DOHH2 (cell line): ENCODE results near the gene RGS10.

ENCODE experiments used
- EZH2phosphoT487 ChIP-seq: fragments of 200-600 bp; sonication (generic); IDR thresholded peaks from 2 replicates; pipeline ENCODE4 v1.6.1; 2017; ENCODE audit warnings: borderline replicate concordance, mild to moderate bottlenecking, antibody characterized with exemption, low read length, moderate library complexity, mixed read lengths
- TF ChIP-seq, protein P1 (sequence below): fragments of 200-600 bp; sonication (generic); IDR thresholded peaks from one replicate; pipeline ENCODE4 v1.5.1; 2014; ENCODE audit warnings: antibody characterized with exemption, mild to moderate bottlenecking, low read depth, low read length; ENCODE audit not compliant: poor library complexity, severe bottlenecking

DNA sequence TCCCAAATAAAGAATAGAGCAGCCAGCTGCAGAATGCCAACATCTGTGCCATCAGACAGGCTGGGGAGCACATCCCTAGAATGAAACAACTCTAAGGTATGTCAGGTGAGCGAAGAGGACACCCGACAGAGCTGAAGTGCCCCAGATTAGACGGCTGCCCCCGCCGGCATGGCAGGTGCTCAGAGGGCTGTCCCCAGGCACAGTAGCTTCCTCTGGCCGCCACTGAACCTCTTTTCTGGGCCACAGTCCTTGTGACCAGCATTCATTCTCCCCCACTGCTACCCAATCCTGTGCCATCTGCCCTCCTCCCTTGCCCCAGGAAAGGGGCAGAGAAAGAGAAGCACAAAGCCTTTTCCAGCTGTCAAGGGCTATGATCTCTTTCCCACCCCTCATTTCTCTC is 41.7 kb downstream of the RGS10 start:
- TF ChIP-seq, protein P1, sequence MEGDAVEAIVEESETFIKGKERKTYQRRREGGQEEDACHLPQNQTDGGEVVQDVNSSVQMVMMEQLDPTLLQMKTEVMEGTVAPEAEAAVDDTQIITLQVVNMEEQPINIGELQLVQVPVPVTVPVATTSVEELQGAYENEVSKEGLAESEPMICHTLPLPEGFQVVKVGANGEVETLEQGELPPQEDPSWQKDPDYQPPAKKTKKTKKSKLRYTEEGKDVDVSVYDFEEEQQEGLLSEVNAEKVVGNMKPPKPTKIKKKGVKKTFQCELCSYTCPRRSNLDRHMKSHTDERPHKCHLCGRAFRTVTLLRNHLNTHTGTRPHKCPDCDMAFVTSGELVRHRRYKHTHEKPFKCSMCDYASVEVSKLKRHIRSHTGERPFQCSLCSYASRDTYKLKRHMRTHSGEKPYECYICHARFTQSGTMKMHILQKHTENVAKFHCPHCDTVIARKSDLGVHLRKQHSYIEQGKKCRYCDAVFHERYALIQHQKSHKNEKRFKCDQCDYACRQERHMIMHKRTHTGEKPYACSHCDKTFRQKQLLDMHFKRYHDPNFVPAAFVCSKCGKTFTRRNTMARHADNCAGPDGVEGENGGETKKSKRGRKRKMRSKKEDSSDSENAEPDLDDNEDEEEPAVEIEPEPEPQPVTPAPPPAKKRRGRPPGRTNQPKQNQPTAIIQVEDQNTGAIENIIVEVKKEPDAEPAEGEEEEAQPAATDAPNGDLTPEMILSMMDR: no peak
- TF ChIP-seq EZH2phosphoT487: no peak
